ENCODE results near the gene SLC25A33.
"Not testable (repeated sequence)": the region's sequence is repeated elsewhere in the genome, so short reads cannot be mapped to it uniquely, and the experiment has no call there.

The SLC25A33 gene

GRCh38 chr1:9621032-9621431 lies 81.8 kb downstream of the SLC25A33 start:
- no peaks in the 10 kb centered on the region for H3K4me1 ChIP-seq
- H3K27me3 ChIP-seq (ENCODE audit: low read depth) = no peaks in the 10 kb centered on the region
- no peak overlapping the region for H3K4me3 ChIP-seq
- no peaks in the 10 kb centered on the region for H3K9me3 ChIP-seq
- no peaks in the 10 kb centered on the region for H3K36me3 ChIP-seq (replicated peaks)
- DNase-seq (ENCODE audit: low spot score in 2 of 2) = no peak
- in situ Hi-C loops (cut with MboI; ENCODE audit: low sequenced_read_pairs) = no loop called here

DNA sequence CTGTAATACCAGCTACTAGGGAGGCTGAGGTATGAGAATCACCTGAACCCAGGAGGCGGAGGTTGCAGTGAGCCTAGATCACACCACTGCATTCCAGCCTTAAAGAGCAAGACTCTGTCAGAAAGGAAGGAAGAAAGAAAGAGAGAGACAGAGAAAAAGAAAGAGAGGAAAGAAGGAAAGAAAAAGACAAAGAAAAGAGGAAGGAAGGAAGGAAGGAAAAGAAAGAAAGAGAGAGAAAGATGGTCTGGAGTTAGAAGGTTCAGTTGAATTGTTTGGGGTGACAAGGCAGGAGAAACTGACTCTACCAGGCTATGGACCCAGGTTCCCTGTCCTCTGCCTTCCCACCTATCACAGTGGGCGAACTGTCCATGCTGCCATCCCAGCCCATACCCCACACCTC lies 84.8 kb downstream of the SLC25A33 start:
- DNase-seq (ENCODE audit: low spot score in 2 of 2) = no peak
- no peaks in the 10 kb centered on the region for H3K9me3 ChIP-seq
- H3K27me3 ChIP-seq (ENCODE audit: low read depth) = no peaks in the 10 kb centered on the region
- no peaks in the 10 kb centered on the region for H3K36me3 ChIP-seq (replicated peaks)
- peaks cover 4% of the 10 kb centered on the region for H3K4me1 ChIP-seq
- no peak overlapping the region for H3K4me3 ChIP-seq
- in situ Hi-C loops (cut with MboI; ENCODE audit: low sequenced_read_pairs) = no loop called here

- H3K4me3 ChIP-seq; H3K9me3 ChIP-seq; H3K36me3 ChIP-seq (replicated peaks); H3K27me3 ChIP-seq (ENCODE audit: low read depth); DNase-seq (ENCODE audit: low spot score in 2 of 2); in situ Hi-C loops (cut with MboI; ENCODE audit: low sequenced_read_pairs); H3K4me1 ChIP-seq: not testable (repeated sequence)
These were observed 85.8 kb downstream of the SLC25A33 start for GRCh38 chr1:9625030-9625429.

GRCh38 chr1:9626201-9626608 lies 86.9 kb downstream of the SLC25A33 start:
- peaks cover 4% of the 10 kb centered on the region for H3K4me1 ChIP-seq

GRCh38 chr1:9628541-9629444 lies 89.5 kb downstream of the SLC25A33 start:
- H3K27me3 ChIP-seq (ENCODE audit: low read depth) = no peaks in the 10 kb centered on the region
- no peak overlapping the region for H3K4me3 ChIP-seq
- DNase-seq (ENCODE audit: low spot score in 2 of 2) = no peak
- in situ Hi-C loops (cut with MboI; ENCODE audit: low sequenced_read_pairs) = no loop called here
- H3K36me3 ChIP-seq (replicated peaks) = no peaks in the 10 kb centered on the region
- peaks cover 4% of the 10 kb centered on the region for H3K4me1 ChIP-seq
- no peaks in the 10 kb centered on the region for H3K9me3 ChIP-seq

More at GRCh38 chr1:9626201-9626608, 86.9 kb downstream of the SLC25A33 start:
- Histone ChIP-seq H3K36me3 (replicated peaks) (no peaks in the 10 kb centered on the region), H3K4me3 (peak overlapping the region; percentile 32), H3K9me3 (no peaks in the 10 kb centered on the region), H3K27me3 (ENCODE audit: low read depth) (no peaks in the 10 kb centered on the region)
- in situ Hi-C loops (cut with MboI; ENCODE audit: low sequenced_read_pairs) = no loop called here
- no peak for DNase-seq (ENCODE audit: low spot score in 2 of 2)

- Histone ChIP-seq H3K36me3 (replicated peaks) (no peaks in the 10 kb centered on the region), H3K4me3 (no peak overlapping the region), H3K9me3 (no peaks in the 10 kb centered on the region; the same call in 1 of the 2 replicates), H3K4me1 (peaks cover 4% of the 10 kb centered on the region), H3K27me3 (ENCODE audit: low read depth) (no peaks in the 10 kb centered on the region)
- no peak for DNase-seq (ENCODE audit: low spot score in 2 of 2)
- in situ Hi-C loops (cut with MboI; ENCODE audit: low sequenced_read_pairs) = loop anchor here (5.0 kb wide), 1 partner anchor 238 kb away; no protein-coding TSS in a partner anchor
These were observed 90.4 kb downstream of the SLC25A33 start for GRCh38 chr1:9629445-9630201.

GRCh38 chr1:9630331-9631111 lies 91.3 kb downstream of the SLC25A33 start:
- H3K9me3 ChIP-seq = no peaks in the 10 kb centered on the region; the same call in 1 of the 2 replicates
- in situ Hi-C loops (cut with MboI; ENCODE audit: low sequenced_read_pairs) = loop anchor here (5.0 kb wide), 1 partner anchor 237 kb away; no protein-coding TSS in a partner anchor
- H3K27me3 ChIP-seq (ENCODE audit: low read depth) = no peaks in the 10 kb centered on the region
- DNase-seq (ENCODE audit: low spot score in 2 of 2) = no peak
- H3K36me3 ChIP-seq (replicated peaks) = no peaks in the 10 kb centered on the region
- H3K4me1 ChIP-seq = peaks cover 4% of the 10 kb centered on the region
- H3K4me3 ChIP-seq = no peak overlapping the region

DNA sequence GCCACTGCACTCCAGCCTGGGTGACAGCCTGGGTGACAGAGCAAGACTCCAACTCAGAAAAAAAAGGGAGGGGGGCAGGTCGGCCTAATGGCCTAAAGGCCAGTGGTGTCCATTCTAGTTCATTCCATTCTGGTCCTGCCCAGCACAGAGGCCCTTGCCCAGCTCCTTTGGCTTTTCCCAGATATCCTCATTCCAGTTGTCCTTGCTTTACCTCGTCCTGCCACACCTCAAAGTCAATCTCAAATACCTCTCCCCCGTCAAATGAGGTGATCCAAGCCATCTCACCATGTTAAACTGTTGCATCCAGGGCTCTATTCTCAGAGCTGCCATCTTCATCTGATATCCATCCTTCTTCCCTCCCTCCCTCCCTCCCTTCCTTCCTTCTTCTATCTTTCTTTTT lies 92.3 kb downstream of the SLC25A33 start:
- no peak for DNase-seq (ENCODE audit: low spot score in 2 of 2)
- Histone ChIP-seq H3K9me3 (no peaks in the 10 kb centered on the region; the same call in 1 of the 2 replicates), H3K4me3 (no peak overlapping the region), H3K4me1 (peaks cover 4% of the 10 kb centered on the region), H3K36me3 (replicated peaks) (no peaks in the 10 kb centered on the region), H3K27me3 (ENCODE audit: low read depth) (no peaks in the 10 kb centered on the region)
- in situ Hi-C loops (cut with MboI; ENCODE audit: low sequenced_read_pairs) = loop anchor here (5.0 kb wide), 1 partner anchor 236 kb away; no protein-coding TSS in a partner anchor

- Histone ChIP-seq H3K36me3 (replicated peaks) (no peaks in the 10 kb centered on the region), H3K27me3 (ENCODE audit: low read depth) (no peaks in the 10 kb centered on the region), H3K4me1 (no peaks in the 10 kb centered on the region), H3K4me3 (no peak overlapping the region), H3K9me3 (no peaks in the 10 kb centered on the region; the same call in 1 of the 2 replicates)
- in situ Hi-C loops (cut with MboI; ENCODE audit: low sequenced_read_pairs) = loop anchor here (5.0 kb wide), 1 partner anchor 234 kb away; no protein-coding TSS in a partner anchor
- no peak for DNase-seq (ENCODE audit: low spot score in 2 of 2)
These were observed 94.2 kb downstream of the SLC25A33 start for GRCh38 chr1:9633493-9633892.

GRCh38 chr1:9634582-9634981 lies 95.3 kb downstream of the SLC25A33 start:
- DNase-seq (ENCODE audit: low spot score in 2 of 2) = no peak
- Histone ChIP-seq H3K9me3 (no peaks in the 10 kb centered on the region; the same call in 1 of the 2 replicates), H3K4me1 (no peaks in the 10 kb centered on the region), H3K36me3 (replicated peaks) (no peaks in the 10 kb centered on the region), H3K27me3 (ENCODE audit: low read depth) (no peaks in the 10 kb centered on the region), H3K4me3 (no peak overlapping the region)
- in situ Hi-C loops (cut with MboI; ENCODE audit: low sequenced_read_pairs) = loop anchor here (5.0 kb wide), 1 partner anchor 233 kb away; no protein-coding TSS in a partner anchor
